HG02840 (cell line): ENCODE measurements around the gene NXPE1.
"Not testable (repeated sequence)": the region's sequence is repeated elsewhere in the genome, so short reads cannot be mapped to it uniquely, and the experiment has no call there.

Experiments
- ATAC-seq: cut with Tn5 transposase; IDR thresholded peaks from one replicate; pipeline ENCODE4 v1.9.1; 2021; ENCODE audit warnings: mild to moderate bottlenecking, moderate library complexity, moderate number of reproducible peaks; ENCODE audit not compliant: unreplicated experiment, low FRiP score

NXPE1 gene

DNA sequence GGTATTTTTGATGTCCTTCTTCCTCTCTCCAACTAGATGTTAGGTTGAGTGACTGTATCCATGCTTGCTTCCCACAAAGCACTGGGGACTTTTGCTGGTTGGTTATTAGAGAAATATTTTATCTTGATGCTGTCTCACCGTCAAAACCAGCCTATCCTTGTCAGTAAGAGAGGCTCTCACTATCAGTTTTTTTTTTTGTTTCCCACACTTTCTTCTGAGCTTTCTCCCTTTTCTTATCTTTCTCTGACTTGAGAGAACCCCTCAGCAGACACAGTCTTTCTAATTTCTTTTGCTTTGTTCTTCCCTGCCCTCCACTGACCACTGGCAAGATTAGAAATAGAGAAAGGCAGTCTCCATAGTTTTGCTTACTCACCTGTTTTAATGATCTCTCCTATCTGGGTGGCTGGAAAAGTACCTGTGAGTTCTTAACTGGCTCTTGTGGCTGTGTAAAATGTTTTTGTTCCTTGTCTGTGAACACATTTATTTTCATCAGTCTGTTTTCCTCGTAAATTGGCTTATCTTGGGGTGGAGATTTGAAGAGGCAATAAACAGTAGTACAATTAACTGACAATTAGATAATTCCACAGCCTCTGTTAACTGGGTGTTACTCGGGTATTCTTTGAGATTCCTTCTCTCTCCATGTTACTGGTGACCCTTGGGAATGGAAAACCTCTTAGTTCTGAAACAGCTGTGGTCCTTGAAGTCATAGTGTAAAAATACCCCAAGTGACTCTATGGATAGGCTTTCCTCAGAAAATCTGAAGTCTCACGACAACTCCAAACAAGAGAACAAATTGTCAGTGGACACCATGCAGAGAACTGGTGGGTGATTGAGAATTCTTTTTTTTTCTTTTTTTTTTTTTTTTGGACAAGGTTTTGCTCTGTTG lies at the start of gene NXPE1:
Gene NXPE1, minus strand, starts transcription at position 457 of the 886 bp plus-strand sequence. CDS start 8,680 bp downstream, outside the sequence.
- ATAC-seq: no peak

DNA sequence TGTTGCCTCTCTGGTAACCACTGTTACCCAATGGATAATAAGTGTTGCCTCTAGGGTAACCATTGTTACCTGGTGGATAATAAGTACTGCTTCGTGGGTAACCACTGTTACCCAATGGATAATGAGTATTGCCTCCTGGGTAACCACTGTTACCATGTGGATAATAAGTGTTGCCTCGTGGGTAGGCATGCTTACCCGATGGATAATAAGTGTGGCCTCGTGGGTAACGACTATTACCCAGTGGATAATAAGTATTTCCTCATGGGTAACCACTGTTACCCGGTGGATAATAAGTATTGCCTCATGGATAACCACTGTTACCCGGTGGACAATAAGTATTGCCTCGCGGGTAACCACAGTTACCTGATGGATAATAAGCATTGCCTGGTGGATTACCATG lies 49.7 kb upstream of the NXPE1 start:
- no peak for ATAC-seq

DNA sequence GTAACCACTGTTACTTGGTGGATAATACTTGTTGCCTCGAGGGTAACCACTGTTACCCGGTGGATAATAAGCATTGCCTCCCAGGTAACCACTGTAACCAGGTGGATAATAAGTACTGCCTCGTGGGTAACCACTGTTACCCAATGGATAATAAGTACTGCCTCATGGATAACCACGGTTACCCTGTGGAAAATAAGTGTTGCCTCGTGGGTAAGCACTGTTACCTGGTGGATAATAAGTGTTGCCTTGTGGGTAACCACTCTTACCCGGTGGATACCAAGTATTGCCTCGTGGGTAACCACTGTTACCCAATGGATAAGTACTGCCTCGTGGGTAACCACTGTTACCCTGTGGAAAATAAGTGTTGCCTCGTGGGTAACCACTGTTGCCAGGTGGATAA lies 48.9 kb upstream of the NXPE1 start:
- ATAC-seq: not testable (repeated sequence)

DNA sequence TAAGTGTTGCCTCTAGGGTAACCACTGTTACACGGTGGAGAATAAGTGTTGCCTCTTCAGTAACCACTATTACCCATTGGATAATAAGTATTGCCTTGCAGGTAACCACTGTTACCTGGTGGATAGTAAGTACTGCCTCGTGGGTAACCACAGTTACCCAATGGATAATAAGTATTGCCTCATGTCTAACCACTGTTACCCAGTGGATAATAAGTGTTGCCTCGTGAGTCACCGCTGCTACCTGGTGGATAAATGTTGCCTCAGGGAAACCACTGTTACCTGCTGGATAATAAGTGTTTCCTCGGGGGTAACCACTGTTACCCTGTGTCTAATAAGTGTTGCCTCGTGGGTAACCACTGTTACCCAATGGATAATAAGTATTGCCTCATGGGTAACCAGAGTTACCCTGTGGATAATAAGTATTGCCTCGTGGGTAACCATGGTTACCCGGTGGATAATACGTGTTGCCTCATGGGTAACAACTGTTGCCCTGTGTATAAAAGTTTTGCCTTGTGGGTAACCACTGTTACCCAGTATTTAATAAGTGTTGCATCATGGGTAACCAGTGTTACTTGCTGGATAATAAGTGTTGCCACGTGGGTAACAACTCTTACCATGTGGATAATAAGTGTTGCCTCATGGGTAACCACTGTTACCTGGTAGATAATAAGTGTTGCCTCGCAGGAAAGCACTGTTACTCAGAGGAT lies 48.2 kb upstream of the NXPE1 start:
- no peak for ATAC-seq

DNA sequence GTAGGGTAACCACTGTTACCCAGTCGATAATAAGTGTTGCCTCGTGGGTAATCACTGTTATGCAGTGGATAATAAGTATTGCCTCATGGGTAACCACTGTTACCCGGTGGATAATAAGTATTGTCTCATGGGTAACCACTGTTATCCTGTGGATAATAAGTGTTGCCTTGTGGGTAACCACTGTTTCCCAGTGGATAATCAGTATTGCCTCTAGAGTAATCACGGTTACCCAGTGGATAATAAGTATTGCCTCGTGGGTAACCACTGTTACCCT lies 47.1 kb upstream of the NXPE1 start:
- not testable (repeated sequence) for ATAC-seq

DNA sequence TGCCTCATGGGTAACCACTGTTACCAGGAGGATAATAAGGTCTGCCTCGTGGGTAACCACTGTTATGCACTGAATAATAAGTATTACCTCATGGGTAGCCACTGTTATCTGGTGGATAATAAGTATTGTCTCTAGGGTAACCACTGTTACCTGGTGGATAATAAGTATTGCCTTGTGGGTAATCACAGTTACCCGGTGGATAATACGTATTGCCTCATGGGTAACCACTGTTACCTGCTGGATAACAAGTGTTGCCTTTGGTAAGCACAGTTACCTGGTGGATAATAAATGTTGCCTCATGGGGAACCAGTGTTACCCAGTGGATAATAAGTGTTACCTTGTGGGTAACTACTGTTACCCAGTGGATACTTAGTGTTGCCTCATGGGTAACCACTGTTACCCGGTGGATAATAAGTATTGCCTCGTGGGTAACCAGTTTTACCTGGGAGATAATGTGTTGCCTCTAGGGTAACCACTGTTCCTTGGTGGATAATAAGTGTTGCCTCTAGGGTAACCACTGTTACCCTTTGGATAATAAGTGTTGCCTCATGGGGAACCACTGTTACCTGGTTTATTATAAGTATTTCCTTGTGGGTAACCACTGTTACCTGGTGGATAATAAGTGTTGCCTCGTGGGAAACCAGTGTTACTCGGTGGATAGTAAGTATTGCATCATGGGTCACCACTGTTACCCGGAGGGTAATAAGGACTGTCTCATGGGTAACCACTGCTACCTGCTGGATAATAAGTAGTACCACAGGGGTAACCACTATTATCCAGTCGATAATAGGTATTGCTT lies 46.5 kb upstream of the NXPE1 start:
- no peak for ATAC-seq

DNA sequence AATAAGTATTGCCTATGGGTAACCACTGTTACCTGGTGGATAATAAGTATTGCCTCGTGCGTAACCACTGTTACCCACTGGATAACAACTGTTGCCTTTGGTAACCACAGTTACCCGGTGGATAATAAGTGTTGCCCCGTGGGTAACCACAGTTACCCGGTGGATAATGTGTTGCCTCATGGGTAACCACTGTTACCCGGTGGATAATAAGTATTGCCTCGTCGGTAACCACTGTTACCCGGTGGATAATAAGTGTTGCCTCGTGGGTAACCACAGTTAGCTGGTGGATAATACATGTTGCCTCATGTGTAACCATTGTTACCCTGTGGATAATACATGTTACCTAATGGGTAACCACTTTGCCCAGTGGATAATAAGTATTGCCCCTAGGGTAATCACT lies 45.7 kb upstream of the NXPE1 start:
- no peak for ATAC-seq

DNA sequence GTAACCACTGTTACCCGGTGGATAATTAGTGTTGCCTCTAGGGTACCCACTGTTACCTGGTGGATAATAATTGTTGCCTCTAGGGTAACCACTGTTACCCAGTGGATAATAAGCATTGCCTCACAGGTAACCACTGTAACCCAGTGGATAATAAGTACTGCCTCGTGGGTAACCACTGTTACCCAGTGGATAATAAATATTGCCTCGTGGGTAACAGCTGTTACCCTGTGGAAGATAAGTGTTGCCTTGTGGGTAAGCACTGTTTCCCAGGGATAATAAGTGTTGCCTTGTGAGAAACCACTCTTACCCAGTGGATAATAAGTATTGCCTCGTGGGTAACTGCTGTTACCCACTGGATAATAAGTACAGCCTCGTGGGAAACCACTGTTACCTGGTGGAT lies 45.2 kb upstream of the NXPE1 start:
- no peak for ATAC-seq

DNA sequence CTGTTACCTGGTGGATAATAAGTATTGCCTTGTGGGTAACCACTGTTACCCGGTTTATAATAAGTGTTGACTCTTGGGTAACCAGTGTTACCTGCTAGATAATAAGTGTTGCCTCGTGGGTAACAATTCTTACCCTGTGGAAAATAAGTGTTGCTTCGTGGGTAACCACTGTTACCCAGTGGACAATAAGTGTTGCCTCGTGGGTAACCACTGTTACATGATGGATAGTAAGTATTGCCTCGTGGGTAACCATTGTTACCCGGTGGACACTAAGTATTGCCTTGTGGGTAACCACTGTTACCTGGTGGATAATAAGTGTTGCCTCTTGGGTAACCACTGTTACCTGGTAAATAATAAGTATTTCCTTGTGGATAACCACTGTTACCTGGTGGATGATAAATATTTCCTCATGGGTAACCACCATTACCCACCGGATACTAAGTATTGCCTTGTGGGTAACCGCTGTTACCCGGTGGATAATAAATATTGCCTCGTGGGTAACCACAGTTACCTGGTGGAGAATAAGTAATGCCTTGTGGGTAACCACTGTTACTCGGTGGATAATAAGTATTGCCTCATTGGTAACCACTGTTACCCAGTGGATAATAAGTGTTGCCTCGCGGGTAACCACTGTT lies 44.6 kb upstream of the NXPE1 start:
- no peak for ATAC-seq

DNA sequence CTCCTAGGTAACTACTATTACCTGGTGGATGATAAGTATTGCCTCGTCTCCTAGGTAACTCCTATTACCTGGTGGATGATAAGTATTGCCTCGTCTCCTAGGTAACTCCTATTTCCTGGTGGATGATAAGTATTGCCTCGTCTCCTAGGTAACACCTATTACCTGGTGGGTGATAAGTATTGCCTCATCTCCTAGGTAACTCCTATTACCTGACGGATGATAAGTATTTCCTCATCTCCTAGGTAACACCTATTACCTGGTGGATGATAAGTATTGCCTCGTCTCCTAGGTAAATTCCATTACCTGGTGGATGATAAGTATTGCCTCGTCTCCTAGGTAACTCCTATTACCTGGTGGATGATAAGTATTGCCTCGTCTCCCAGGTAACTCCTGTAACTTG lies 43.5 kb upstream of the NXPE1 start:
- not testable (repeated sequence) for ATAC-seq

DNA sequence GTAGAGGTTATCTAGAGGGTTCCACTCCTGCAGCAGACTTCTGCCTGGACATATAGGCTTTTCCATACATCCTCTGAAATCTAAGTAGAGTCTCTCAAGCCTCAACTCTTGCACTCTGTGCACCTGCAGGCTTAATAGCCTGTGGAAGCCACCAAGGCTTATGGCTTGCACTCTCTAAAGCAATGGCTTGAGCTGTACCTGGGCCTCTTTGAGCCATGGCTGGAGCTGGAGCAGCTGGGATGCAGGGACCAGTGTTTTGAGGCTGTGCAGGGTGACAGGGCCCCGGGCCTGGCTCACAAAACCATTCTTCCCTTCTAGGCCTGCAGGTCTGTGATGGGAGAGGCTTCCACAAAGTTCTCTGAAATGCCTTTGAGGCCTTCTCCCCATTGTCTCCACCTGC lies 38.8 kb upstream of the NXPE1 start:
- no peak for ATAC-seq

DNA sequence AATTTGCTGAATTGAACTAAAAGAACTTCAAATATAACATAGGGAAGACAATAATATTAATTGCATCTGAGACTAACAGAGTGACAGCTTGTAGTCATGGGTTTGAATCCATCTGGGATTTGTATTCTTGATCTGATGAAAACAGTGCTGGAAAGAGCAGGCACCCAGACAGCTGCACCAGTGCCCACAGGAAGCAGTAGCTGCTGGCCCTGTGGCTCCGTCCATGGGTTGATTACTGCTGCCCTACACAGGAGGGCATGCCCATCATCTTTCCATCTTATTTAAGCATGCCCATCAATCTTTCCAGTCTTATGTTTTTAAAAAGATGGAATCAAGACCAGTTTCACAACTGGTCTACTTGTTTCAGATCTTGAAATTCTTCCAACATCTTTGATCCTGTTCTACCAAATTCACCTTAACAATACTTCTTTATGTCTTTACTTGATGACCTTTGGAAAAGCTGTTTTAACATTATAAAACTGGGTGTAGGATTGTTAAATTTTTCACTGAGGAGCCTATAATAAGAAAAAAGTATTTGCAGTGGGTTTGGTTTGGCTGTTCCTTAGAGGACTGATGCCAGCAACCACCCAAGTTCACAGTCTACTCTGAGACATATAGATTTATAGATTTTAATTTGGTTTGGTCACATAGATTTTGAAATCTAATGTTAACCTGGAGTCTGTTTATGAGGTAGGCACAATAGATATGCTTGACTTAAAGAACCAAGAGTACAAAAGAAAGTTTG lies 36.7 kb upstream of the NXPE1 start:
- no peak for ATAC-seq

DNA sequence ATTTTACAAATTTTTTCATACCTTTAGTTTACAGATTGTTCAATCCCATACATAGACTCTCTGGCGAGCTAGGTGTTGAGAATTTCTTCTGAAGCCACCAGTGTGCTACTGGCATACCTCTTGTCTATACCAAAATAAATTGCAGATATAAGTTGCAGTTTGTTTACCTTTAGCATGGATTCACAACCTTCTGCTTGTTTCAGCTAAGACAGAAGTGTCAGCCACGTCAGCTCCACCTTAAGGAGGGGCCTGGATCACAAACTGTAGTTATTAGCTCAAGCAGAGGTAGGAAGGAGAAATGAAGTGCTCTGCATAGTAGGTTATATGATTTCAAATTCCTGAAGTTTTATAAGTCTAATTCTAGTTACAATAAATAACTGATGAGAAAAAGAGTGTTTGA lies 35.9 kb upstream of the NXPE1 start, which contains the start of gene NXPE4:
Gene NXPE4, minus strand, starts transcription at position 216 of the 400 bp plus-strand sequence. CDS start 1,027 bp downstream, outside the sequence.
- ATAC-seq: no peak

DNA sequence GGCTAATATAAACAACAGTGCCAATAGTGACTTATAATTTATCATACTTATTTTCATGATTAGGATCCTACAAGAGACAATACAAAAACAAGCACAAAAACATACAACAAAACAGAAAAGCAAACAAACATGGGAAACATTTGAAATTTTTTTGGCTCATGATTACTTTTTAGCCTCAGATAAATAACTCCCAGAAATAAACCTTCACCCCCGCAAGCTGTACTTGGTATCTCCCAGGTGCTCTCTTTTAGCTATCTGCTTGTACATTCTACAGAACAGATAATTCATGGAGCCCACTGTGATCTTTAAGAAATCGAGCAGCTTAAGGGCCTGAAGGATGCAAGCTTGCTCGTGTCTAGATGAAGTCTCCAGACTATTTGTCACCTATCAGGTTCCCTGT lies 35.0 kb upstream of the NXPE1 start:
- ATAC-seq: no peak

DNA sequence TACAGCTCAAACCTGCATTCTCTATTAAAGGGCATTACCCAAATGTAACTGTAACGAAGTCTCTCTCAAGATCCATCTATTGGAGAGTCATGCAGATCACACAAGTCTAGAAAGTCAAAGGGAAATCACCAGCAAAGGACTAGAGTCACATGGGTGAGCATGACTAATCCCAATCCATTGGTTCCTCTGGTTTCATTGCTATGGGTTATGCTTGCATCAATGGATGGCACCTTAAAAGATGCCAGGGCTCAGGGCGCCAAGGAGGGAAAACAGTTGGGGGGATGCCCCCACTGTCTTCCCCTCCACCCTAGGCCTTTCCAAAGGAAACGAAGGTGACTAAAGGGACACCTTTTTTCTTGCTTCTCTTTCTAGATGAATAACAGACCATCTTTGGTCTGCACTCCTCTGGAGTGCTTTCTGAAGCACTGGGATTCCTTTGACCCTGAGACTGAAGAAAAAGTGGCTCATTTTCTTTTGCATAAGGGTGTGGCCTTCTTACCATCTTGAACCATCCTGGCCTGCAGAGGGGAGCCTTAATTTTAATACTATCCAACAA lies 27.8 kb upstream of the NXPE1 start:
- ATAC-seq: no peak

DNA sequence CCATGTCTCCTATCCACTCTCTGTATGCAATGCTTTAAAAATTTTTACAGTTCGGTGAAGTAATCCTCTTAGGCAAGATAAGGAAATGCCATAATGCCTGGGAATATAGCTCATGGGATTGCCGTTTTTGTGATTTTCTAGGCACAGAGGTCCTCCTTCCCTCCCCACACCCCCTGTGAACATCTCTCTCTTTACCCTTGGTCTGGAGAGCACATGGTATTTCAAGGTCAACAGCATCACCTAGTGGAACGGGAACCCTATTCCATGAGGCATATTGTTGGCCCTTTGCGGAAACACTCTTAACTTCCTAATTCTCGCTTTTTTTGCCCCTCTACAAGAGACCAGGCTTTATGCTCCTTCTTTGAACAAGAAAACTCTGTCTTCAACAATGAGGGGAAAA lies 27.1 kb upstream of the NXPE1 start:
- ATAC-seq: no peak

DNA sequence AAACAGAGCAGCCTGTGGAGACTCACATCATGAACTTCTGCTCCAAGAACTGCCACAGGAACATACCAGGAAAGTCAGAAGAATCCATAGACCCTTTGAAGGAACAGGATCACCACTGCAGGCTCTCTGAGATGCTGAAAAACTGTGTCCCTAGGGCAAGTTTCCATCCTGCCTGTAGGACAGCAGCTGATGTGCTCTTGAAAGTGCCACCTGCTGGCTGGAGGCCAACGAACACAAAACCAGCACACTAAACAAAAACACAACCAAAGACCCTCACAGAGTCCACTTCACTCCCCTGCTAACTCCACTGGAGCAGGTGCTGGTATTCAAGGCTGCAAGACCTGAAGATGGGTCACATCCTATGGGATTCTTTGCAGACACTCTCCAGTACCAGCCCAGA lies 12.0 kb upstream of the NXPE1 start:
- no peak for ATAC-seq

DNA sequence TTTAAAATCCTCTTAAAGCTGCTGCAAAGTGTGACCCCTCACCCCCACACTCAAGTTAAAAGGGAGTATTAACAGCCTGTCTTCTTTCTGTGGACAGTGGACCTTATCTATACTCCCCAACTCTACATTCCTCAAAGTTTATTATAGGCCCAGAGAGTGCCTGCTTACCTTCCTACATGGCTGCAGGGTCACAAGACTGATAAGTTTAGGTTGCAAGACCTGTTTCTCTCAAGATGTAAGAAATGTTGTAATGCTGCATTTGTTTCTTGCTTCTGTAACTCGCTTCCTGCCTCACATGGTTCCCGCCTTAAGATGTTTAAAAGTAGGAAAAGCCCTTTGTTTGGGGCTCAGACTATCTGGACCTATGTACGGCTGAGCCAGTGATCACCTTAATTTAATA lies 10.1 kb upstream of the NXPE1 start:
- ATAC-seq: no peak

DNA sequence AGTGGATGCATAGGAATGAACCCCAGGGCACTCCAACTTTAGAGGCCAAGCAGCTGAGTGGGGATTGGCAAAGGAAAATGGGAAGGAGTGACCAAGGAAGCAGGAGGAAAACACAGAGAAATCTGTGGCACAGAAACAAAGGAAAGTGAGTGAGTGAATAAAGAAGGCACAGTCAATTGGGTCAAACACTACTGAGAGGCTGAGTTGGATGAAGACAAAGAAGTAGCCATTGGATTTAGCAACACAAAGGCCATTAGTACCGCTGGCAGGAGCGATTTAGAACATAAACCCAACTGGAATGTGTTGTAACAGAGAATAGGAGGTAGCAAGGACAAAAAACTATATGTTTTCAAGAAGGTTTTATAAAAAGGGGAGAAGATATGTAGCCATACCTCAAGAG lies 6.6 kb upstream of the NXPE1 start:
- ATAC-seq: no peak

DNA sequence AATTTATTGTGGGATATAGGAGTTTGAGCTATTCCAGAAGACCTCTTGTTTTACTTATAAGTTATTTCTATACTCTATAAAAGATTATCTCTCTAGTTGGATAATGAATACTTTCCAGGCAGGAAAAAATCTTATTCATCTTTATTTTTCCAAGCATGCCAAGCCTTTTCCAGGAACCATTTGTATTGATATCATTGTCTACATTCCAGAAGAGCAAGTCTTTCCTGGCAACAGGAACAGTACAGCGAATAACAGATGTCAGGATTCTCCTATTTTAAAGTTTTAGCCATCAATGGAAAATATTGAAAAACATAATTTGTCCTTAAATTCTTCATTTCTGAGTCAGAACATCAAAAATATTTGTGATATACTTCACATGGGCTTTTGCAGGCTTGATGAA lies 5.2 kb upstream of the NXPE1 start:
- no peak for ATAC-seq
